GM23338 (cell line): ENCODE measurements around the gene UNC5A. TPM values are rescaled to one million over a fixed set of nuclear protein-coding genes. Genes with fewer than 3 reads are reported as not detected.

Experiments used
- ATAC-seq: fragments of 200-7000 bp; cut with Tn5 transposase; 3 replicates; pipeline ENCODE4 v1.9.1; 2020
- DNase-seq: peaks from one replicate; pipeline ENCODE4 v3.0.0-alpha.2; 2015; ENCODE audit warnings: low spot score
- H2AFZ ChIP-seq: fragments of 200-600 bp; sonication (generic); 2 replicates; pipeline ENCODE4 v1.8.0; 2016; ENCODE audit warnings: antibody characterized with exemption, mild to moderate bottlenecking, moderate library complexity
- H3F3A ChIP-seq: fragments of 200-600 bp; sonication (generic); replicated peaks from 2 replicates; pipeline ENCODE4 v1.8.0; 2017; ENCODE audit warnings: antibody characterized with exemption, mixed run types, low read depth
- H3K27ac ChIP-seq: fragments of 200-600 bp; sonication (generic); 2 replicates; pipeline ENCODE4 v1.6.1; 2016; ENCODE audit warnings: low read depth
- H3K27me3 ChIP-seq: fragments of 200-600 bp; sonication (generic); 2 replicates; pipeline ENCODE4 v1.8.0; 2016; ENCODE audit warnings: mild to moderate bottlenecking, mixed run types, moderate library complexity; ENCODE audit not compliant: insufficient read depth
- H3K36me3 ChIP-seq: fragments of 200-600 bp; sonication (generic); 2 replicates; pipeline ENCODE4 v1.8.0; 2016; ENCODE audit warnings: mild to moderate bottlenecking; ENCODE audit not compliant: insufficient read depth
- H3K4me1 ChIP-seq: fragments of 200-600 bp; sonication (generic); 2 replicates; pipeline ENCODE4 v1.8.0; 2016; ENCODE audit warnings: mild to moderate bottlenecking, moderate library complexity; ENCODE audit not compliant: insufficient read depth
- H3K4me2 ChIP-seq: fragments of 200-600 bp; sonication (generic); 2 replicates; pipeline ENCODE4 v1.7.1; 2017; ENCODE audit warnings: mixed run types
- H3K4me3 ChIP-seq: fragments of 200-600 bp; sonication (generic); 2 replicates; pipeline ENCODE4 v1.6.1; 2016; ENCODE audit warnings: mixed run types
- H3K79me2 ChIP-seq: fragments of 200-600 bp; sonication (generic); replicated peaks from 2 replicates; pipeline ENCODE4 v1.8.0; 2017; ENCODE audit warnings: mild to moderate bottlenecking; ENCODE audit not compliant: insufficient read depth
- H3K9me2 ChIP-seq: fragments of 200-600 bp; sonication (generic); 2 replicates; pipeline ENCODE4 v1.8.0; 2017; ENCODE audit not compliant: insufficient read depth
- H4K20me1 ChIP-seq: fragments of 200-600 bp; sonication (generic); replicated peaks from 2 replicates; pipeline ENCODE4 v1.8.0; 2017; ENCODE audit warnings: mild to moderate bottlenecking; ENCODE audit not compliant: insufficient read depth
- H3K27ac Mint-ChIP-seq: 2 replicates; pipeline ENCODE4 v1.8.0; 2020; ENCODE audit warnings: inconsistent platforms, mild to moderate bottlenecking, moderate library complexity, mixed read lengths
- H3K27me3 Mint-ChIP-seq: 3 replicates; pipeline ENCODE4 v1.8.0; 2022; ENCODE audit warnings: low read depth, mild to moderate bottlenecking, moderate library complexity, mixed read lengths, inconsistent platforms; ENCODE audit not compliant: insufficient read depth, poor library complexity
- H3K36me3 Mint-ChIP-seq: 3 replicates; pipeline ENCODE4 v1.8.0; 2021; ENCODE audit warnings: low read depth, mild to moderate bottlenecking, inconsistent platforms, moderate library complexity, mixed read lengths
- H3K4me1 Mint-ChIP-seq: 3 replicates; pipeline ENCODE4 v1.8.0; 2020; ENCODE audit warnings: mild to moderate bottlenecking, inconsistent platforms, mixed read lengths
- H3K4me3 Mint-ChIP-seq: 3 replicates; pipeline ENCODE4 v1.8.0; 2021; ENCODE audit warnings: moderate library complexity, mild to moderate bottlenecking, inconsistent platforms, mixed read lengths
- H3K9me3 Mint-ChIP-seq: 3 replicates; pipeline ENCODE4 v1.8.0; 2020; ENCODE audit warnings: moderate library complexity, mild to moderate bottlenecking, inconsistent platforms, mixed read lengths
- NANOG ChIP-seq: IDR thresholded peaks from 2 replicates; pipeline ENCODE4 v1.6.1; 2016; ENCODE audit warnings: antibody characterized with exemption, borderline replicate concordance
- ZNF462 ChIP-seq: fragments of 250-450 bp; sonication (Bioruptor Pico); IDR thresholded peaks from 2 replicates; pipeline ENCODE4 v1.5.0; 2020; ENCODE audit warnings: mild to moderate bottlenecking, moderate library complexity
- polyA plus RNA-seq: library from polyadenylated mRNA; unstranded; fragments of >200 nt; fragmentation: Nextera tagmentation; extraction: Ambion mirVana; gene quantifications from 2 replicates; pipeline ENCODE4 v1.2.1, GENCODE V29; 2016
- total RNA-seq: library from RNA; depleted of rRNA; stranded (reverse); fragments of >200 nt; shearing (Covaris generic); gene quantifications from 2 replicates; pipeline ENCODE4 v1.2.3, GENCODE V29; 2014
- TF ChIP-seq, protein P1 (sequence below): IDR thresholded peaks from one replicate; pipeline ENCODE4 v1.6.1; 2018; ENCODE audit warnings: antibody characterized with exemption; ENCODE audit not compliant: unreplicated experiment
- TF ChIP-seq, protein P2 (sequence below): IDR thresholded peaks from 2 replicates; pipeline ENCODE4 v1.6.1; 2016; ENCODE audit warnings: antibody characterized with exemption

Gene UNC5A
- total and polyA plus RNA-seq, 2 experiments from 2014 or later, result 0.92 to 3.9 TPM

- TF ChIP-seq ZNF462 (CRISPR knock-in tag), result no peak
- no peak for TF ChIP-seq NANOG
- TF ChIP-seq, protein P1, sequence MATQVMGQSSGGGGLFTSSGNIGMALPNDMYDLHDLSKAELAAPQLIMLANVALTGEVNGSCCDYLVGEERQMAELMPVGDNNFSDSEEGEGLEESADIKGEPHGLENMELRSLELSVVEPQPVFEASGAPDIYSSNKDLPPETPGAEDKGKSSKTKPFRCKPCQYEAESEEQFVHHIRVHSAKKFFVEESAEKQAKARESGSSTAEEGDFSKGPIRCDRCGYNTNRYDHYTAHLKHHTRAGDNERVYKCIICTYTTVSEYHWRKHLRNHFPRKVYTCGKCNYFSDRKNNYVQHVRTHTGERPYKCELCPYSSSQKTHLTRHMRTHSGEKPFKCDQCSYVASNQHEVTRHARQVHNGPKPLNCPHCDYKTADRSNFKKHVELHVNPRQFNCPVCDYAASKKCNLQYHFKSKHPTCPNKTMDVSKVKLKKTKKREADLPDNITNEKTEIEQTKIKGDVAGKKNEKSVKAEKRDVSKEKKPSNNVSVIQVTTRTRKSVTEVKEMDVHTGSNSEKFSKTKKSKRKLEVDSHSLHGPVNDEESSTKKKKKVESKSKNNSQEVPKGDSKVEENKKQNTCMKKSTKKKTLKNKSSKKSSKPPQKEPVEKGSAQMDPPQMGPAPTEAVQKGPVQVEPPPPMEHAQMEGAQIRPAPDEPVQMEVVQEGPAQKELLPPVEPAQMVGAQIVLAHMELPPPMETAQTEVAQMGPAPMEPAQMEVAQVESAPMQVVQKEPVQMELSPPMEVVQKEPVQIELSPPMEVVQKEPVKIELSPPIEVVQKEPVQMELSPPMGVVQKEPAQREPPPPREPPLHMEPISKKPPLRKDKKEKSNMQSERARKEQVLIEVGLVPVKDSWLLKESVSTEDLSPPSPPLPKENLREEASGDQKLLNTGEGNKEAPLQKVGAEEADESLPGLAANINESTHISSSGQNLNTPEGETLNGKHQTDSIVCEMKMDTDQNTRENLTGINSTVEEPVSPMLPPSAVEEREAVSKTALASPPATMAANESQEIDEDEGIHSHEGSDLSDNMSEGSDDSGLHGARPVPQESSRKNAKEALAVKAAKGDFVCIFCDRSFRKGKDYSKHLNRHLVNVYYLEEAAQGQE, result no peak
Measured at GRCh38 chr5:176825957-176826356, 15.6 kb downstream of the UNC5A start (continued).

DNA sequence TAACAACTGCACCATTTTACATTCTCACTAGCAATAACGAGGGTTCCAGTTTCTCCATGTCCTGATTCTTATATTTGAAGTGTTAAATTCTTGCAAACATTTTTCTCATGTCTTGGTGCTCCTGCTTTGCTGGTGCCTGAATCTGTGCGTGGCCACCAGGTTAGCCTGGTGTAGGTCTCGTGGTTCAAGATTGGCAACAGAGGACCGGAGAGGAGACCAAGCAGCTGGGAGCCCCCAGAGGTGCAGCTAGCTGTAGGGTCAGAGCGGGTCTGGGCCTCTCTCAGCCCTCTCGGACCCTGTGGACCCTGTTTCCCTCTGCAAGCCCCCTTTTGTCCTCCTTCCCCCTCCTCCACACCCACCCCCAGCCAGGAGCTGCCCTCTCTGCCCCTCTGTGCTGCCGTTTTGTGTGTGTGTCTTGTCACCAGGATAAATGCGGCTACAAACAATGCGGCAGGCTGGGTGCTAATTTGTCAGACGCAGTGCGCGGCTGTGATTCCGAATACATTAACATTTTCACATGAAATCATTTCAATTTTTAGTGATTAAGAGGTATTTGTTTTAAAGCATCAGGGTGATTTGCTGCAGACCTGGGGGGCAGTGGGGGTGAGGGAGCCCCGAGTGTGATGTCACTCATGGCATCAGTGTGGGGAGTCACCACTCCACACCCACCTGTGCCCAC is 17.5 kb downstream of the UNC5A start:
- no peak overlapping the region for H3K27ac Mint-ChIP-seq
- peaks cover 9% of the 10 kb centered on the region for H3K27me3 Mint-ChIP-seq
- H4K20me1 ChIP-seq, result no peaks in the 10 kb centered on the region; the same call in 1 of the 2 replicates
- peaks cover 4% of the 10 kb centered on the region; the same call in 1 of the 3 replicates for H3K4me1 Mint-ChIP-seq
- H3K4me2 ChIP-seq, result no peak overlapping the region
- no peaks in the 10 kb centered on the region for H3K27me3 ChIP-seq
- no peak overlapping the region for H3K4me3 ChIP-seq
- no peaks in the 10 kb centered on the region for H3K79me2 ChIP-seq
- no peaks in the 10 kb centered on the region for H3K9me2 ChIP-seq
- no peaks in the 10 kb centered on the region for H3K9me3 Mint-ChIP-seq
- ATAC-seq, result no peak
- H3K4me1 ChIP-seq, result no peaks in the 10 kb centered on the region
- no peak overlapping the region for H3K27ac ChIP-seq
- no peak overlapping the region for H2AFZ ChIP-seq
- no peaks in the 10 kb centered on the region for H3K36me3 Mint-ChIP-seq
- H3K4me3 Mint-ChIP-seq, result no peak overlapping the region
- no peaks in the 10 kb centered on the region for H3F3A ChIP-seq
- no peak for DNase-seq
- H3K36me3 ChIP-seq, result no peaks in the 10 kb centered on the region
- TF ChIP-seq, protein P1, result no peak
- TF ChIP-seq, protein P2, sequence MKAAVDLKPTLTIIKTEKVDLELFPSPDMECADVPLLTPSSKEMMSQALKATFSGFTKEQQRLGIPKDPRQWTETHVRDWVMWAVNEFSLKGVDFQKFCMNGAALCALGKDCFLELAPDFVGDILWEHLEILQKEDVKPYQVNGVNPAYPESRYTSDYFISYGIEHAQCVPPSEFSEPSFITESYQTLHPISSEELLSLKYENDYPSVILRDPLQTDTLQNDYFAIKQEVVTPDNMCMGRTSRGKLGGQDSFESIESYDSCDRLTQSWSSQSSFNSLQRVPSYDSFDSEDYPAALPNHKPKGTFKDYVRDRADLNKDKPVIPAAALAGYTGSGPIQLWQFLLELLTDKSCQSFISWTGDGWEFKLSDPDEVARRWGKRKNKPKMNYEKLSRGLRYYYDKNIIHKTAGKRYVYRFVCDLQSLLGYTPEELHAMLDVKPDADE, result no peak
